H9 (cell line): ENCODE results near the gene SLC7A5. TPM values are rescaled to one million over a fixed set of nuclear protein-coding genes. Genes with fewer than 3 reads are reported as not detected.

Source experiments
- DNase-seq: peaks from one replicate; pipeline ENCODE4 v3.0.0-alpha.2; 2017
- H2AFZ ChIP-seq: one replicate; pipeline ENCODE4 v1.6.1; 2013; ENCODE audit warnings: mild to moderate bottlenecking, low read length, control low read depth, moderate library complexity
- H2AK5ac ChIP-seq: 2 replicates; pipeline ENCODE4 v1.6.1; 2013; ENCODE audit warnings: low read length, control low read depth, mixed read lengths; ENCODE audit not compliant: insufficient read length
- H2BK120ac ChIP-seq: one replicate; pipeline ENCODE4 v1.6.1; 2013; ENCODE audit warnings: low read depth, mild to moderate bottlenecking, low read length, control low read depth, inconsistent platforms; ENCODE audit not compliant: poor library complexity, severe bottlenecking
- H2BK12ac ChIP-seq: 2 replicates; pipeline ENCODE4 v1.6.1; 2013; ENCODE audit warnings: low read length, control low read depth, mixed read lengths, low read depth; ENCODE audit not compliant: insufficient read length
- H2BK15ac ChIP-seq: 2 replicates; pipeline ENCODE4 v1.6.1; 2013; ENCODE audit warnings: low read depth, low read length, control low read depth
- H2BK20ac ChIP-seq: one replicate; pipeline ENCODE4 v1.6.1; 2013; ENCODE audit warnings: low read depth, mild to moderate bottlenecking, low read length, control low read depth, inconsistent platforms; ENCODE audit not compliant: poor library complexity, severe bottlenecking
- H2BK5ac ChIP-seq: 2 replicates; pipeline ENCODE4 v1.6.1; 2013; ENCODE audit warnings: low read length, control low read depth, mixed read lengths; ENCODE audit not compliant: insufficient read length
- H3K14ac ChIP-seq: 2 replicates; pipeline ENCODE4 v1.6.1; 2013; ENCODE audit warnings: low read length, control low read depth; ENCODE audit not compliant: insufficient read depth
- H3K18ac ChIP-seq: 2 replicates; pipeline ENCODE4 v1.6.1; 2013; ENCODE audit warnings: low read depth, mild to moderate bottlenecking, mixed read lengths, low read length, control low read depth; ENCODE audit not compliant: insufficient read length
- H3K23ac ChIP-seq: 2 replicates; pipeline ENCODE4 v1.6.1; 2013; ENCODE audit warnings: low read length, control low read depth, mixed read lengths, low read depth; ENCODE audit not compliant: insufficient read length
- H3K23me2 ChIP-seq: 2 replicates; pipeline ENCODE4 v1.6.1; 2013; ENCODE audit warnings: low read depth, mild to moderate bottlenecking, mixed read lengths, low read length, control low read depth; ENCODE audit not compliant: insufficient read length, poor library complexity, severe bottlenecking
- H3K27ac ChIP-seq: 2 replicates; pipeline ENCODE4 v1.5.1; 2013; ENCODE audit warnings: low read length, control low read depth, mixed read lengths, low read depth; ENCODE audit not compliant: insufficient read length
- H3K27me3 ChIP-seq: 2 replicates; pipeline ENCODE4 v1.6.1; 2013; ENCODE audit warnings: low read length, control low read depth, inconsistent platforms; ENCODE audit not compliant: insufficient read depth
- H3K4ac ChIP-seq: 2 replicates; pipeline ENCODE4 v1.6.1; 2013; ENCODE audit warnings: low read depth, mild to moderate bottlenecking, control low read depth, inconsistent platforms, low read length, moderate library complexity
- H3K4me1 ChIP-seq: 2 replicates; pipeline ENCODE4 v1.6.1; 2013; ENCODE audit warnings: low read length, control low read depth, inconsistent platforms; ENCODE audit not compliant: insufficient read depth
- H3K4me2 ChIP-seq: 2 replicates; pipeline ENCODE4 v1.6.1; 2013; ENCODE audit warnings: low read length, control low read depth, mixed read lengths; ENCODE audit not compliant: insufficient read length, insufficient read depth
- H3K56ac ChIP-seq: 2 replicates; pipeline ENCODE4 v1.6.1; 2013; ENCODE audit warnings: low read depth, mild to moderate bottlenecking, mixed read lengths, low read length, control low read depth; ENCODE audit not compliant: insufficient read length
- H3K79me1 ChIP-seq: 2 replicates; pipeline ENCODE4 v1.6.1; 2013; ENCODE audit warnings: low read depth, mild to moderate bottlenecking, moderate library complexity, low read length, control low read depth, inconsistent platforms; ENCODE audit not compliant: insufficient read depth, poor library complexity, severe bottlenecking
- H3K79me2 ChIP-seq: 2 replicates; pipeline ENCODE4 v1.6.1; 2013; ENCODE audit warnings: low read length, control low read depth, inconsistent platforms; ENCODE audit not compliant: insufficient read depth
- H3K9ac ChIP-seq: 2 replicates; pipeline ENCODE4 v1.6.1; 2013; ENCODE audit warnings: low read length, control low read depth, mixed read lengths; ENCODE audit not compliant: insufficient read length; ENCODE audit errors: extremely low read depth
- H3K9me3 ChIP-seq: one replicate; pipeline ENCODE4 v1.6.1; 2013; ENCODE audit warnings: low read depth, low read length, inconsistent platforms; ENCODE audit not compliant: control insufficient read depth
- H3T11ph ChIP-seq: one replicate; pipeline ENCODE4 v1.6.1; 2013; ENCODE audit warnings: mild to moderate bottlenecking, low read length, control low read depth, inconsistent platforms
- H4K20me1 ChIP-seq: one replicate; pipeline ENCODE4 v1.6.1; 2013; ENCODE audit not compliant: control insufficient read depth, insufficient read length, insufficient read depth
- H4K5ac ChIP-seq: 2 replicates; pipeline ENCODE4 v1.6.1; 2013; ENCODE audit warnings: low read depth, mild to moderate bottlenecking, mixed read lengths, low read length, control low read depth; ENCODE audit not compliant: insufficient read length
- H4K8ac ChIP-seq: replicated peaks from 2 replicates; pipeline ENCODE4 v1.6.1; 2013; ENCODE audit warnings: low read length, control low read depth, mixed read lengths, low read depth; ENCODE audit not compliant: insufficient read length
- H4K91ac ChIP-seq: 2 replicates; pipeline ENCODE4 v1.6.1; 2013; ENCODE audit warnings: low read depth, mild to moderate bottlenecking, moderate library complexity, mixed read lengths, low read length, control low read depth; ENCODE audit not compliant: insufficient read length
- H3K27ac Mint-ChIP-seq, 3 experiments: 2 replicates in 2 of 3; 3 replicates in 1 of 3; pipeline ENCODE4 v1.8.0; 2020 to 2021; ENCODE audit warnings: mixed read lengths in 3 of 3, mild to moderate bottlenecking in 1 of 3, moderate library complexity in 1 of 3
- H3K27me3 Mint-ChIP-seq: 2 replicates; pipeline ENCODE4 v1.8.0; 2021; ENCODE audit warnings: low read depth, mild to moderate bottlenecking, moderate library complexity, mixed read lengths
- H3K36me3 Mint-ChIP-seq, 3 experiments: 2 replicates in 2 of 3; 3 replicates in 1 of 3; pipeline ENCODE4 v1.8.0; 2020 to 2021; ENCODE audit warnings: low read depth in 3 of 3, mixed read lengths in 3 of 3; ENCODE audit not compliant: insufficient read depth in 1 of 3
- H3K4me1 Mint-ChIP-seq, 2 experiments: 2 replicates each; pipeline ENCODE4 v1.8.0; 2020; ENCODE audit warnings: mixed read lengths in 2 of 2
- H3K4me3 Mint-ChIP-seq, 2 experiments: 2 replicates in 1 of 2; 3 replicates in 1 of 2; pipeline ENCODE4 v1.8.0; 2020 to 2021; ENCODE audit warnings: mild to moderate bottlenecking in 2 of 2, mixed read lengths in 2 of 2, moderate library complexity in 1 of 2
- H3K9me3 Mint-ChIP-seq, 2 experiments: 2 replicates in 1 of 2; 3 replicates in 1 of 2; pipeline ENCODE4 v1.8.0; 2020; ENCODE audit warnings: mild to moderate bottlenecking in 2 of 2, mixed read lengths in 2 of 2, moderate library complexity in 1 of 2
- WGBS: extraction: QIAGEN DNeasy Blood & Tissue Kit; methylation state at CpG from one replicate; pipeline ENCODE4 v1.1.7; 2013; ENCODE audit warnings: missing lambda C conversion rate, low lambda C conversion rate, mixed read lengths; ENCODE audit not compliant: insufficient read length; ENCODE audit errors: extremely low coverage; 5-methylcytosine and 5-hydroxymethylcytosine counted together
- total RNA-seq: library from RNA; stranded (reverse); gene quantifications from 2 replicates; pipeline ENCODE4 v1.2.1, GENCODE V29; 2021
- TF ChIP-seq, protein P1 (sequence below): fragments of 200-600 bp; sonication (generic); conservative IDR thresholded peaks from 3 replicates; pipeline ENCODE4 v1.8.0; 2021; ENCODE audit warnings: antibody characterized with exemption, mild to moderate bottlenecking

The SLC7A5 gene
- total RNA-seq, 1 experiment from 2014 or later, result 217 TPM

DNA sequence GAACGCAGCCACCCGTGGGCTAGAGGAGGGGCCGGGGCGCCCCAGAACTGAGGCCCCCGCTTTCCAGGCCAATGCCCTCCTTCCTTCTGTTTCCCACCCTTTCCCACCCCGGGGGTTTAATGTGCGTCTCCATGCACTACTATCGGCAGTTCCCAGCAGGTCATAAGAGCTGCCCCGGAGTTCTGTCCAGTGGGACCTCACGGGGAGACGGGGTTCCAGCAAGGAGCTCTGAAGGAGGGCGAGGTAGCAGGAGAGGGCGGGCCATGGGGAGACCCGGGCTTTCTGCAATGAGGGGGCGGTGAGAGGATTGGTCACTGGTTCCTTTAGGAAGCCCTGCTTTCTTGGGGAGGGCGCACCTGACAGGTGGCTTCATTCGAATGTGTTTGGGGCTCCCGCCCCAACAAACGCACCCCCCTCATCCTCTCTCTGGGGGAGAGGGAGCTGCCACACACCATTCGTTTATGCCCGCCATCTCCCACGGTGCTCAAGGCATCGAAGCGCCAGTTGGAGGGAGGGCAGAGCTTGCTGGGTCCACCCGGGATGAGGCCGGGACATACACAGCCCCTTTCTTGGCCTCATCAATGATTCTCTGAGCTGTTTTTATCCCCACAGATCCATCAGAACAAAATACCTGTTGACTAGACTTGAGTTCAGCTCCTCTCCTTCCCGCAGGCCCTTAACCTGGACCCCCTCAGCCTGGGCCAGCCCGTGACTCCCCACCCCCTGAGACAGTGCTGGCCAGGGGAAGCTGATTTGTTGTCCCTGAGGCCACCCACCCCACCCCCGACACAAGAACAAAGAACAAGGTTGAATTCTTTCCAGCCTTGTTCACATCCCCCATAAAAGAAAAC, 44.1 kb downstream of the SLC7A5 start:
- DNase-seq, result no peak
- no peak overlapping the region for H3K23ac ChIP-seq
- H3K9me3 ChIP-seq, result no peaks in the 10 kb centered on the region
- peaks cover 3% of the 10 kb centered on the region for H3K4me1 ChIP-seq
- H3K14ac ChIP-seq, result no peak overlapping the region; the same call in 1 of the 2 replicates
- H2BK20ac ChIP-seq, result no peak overlapping the region
- H3T11ph ChIP-seq, result no peak overlapping the region
- no peak overlapping the region for H2BK120ac ChIP-seq
- no CpG with 5 or more reads among the region's 29 CpGs for WGBS
- Mint-ChIP-seq H3K9me3 (no peaks in the 10 kb centered on the region; a peak in 1 of 5 replicates), H3K4me3 (peak overlapping the region in 1 of 2 experiments; percentile 56; a peak in 1 of 5 replicates), H3K27me3 (peaks cover 6% of the 10 kb centered on the region; the same call in 1 of the 2 replicates), H3K4me1 (peaks cover 69 to 84% of the 10 kb centered on the region in 2 experiments), H3K36me3 (peaks cover 3 to 8% (median 7%) of the 10 kb centered on the region in 3 experiments; a peak in 5 of 7 replicates), H3K27ac (peak overlapping the region; percentile 65 to 89 (median 79); a peak in 5 of 7 replicates)
- H2AFZ ChIP-seq, result no peak overlapping the region
- H4K5ac ChIP-seq, result no peak overlapping the region
- no peak overlapping the region for H3K4ac ChIP-seq
- H3K27ac ChIP-seq, result no peak overlapping the region
- H2BK12ac ChIP-seq, result no peak overlapping the region
- no peak overlapping the region for H2BK15ac ChIP-seq
- no peak overlapping the region for H3K18ac ChIP-seq
- H3K79me2 ChIP-seq, result no peaks in the 10 kb centered on the region
- H4K91ac ChIP-seq, result no peak overlapping the region
- H3K4me2 ChIP-seq, result no peak overlapping the region
- no peak overlapping the region for H3K56ac ChIP-seq
- no peaks in the 10 kb centered on the region for H3K27me3 ChIP-seq
- no peak overlapping the region for H4K8ac ChIP-seq
- H2BK5ac ChIP-seq, result no peak overlapping the region
- no peaks in the 10 kb centered on the region for H3K79me1 ChIP-seq
- no peaks in the 10 kb centered on the region for H4K20me1 ChIP-seq
- TF ChIP-seq, protein P1, sequence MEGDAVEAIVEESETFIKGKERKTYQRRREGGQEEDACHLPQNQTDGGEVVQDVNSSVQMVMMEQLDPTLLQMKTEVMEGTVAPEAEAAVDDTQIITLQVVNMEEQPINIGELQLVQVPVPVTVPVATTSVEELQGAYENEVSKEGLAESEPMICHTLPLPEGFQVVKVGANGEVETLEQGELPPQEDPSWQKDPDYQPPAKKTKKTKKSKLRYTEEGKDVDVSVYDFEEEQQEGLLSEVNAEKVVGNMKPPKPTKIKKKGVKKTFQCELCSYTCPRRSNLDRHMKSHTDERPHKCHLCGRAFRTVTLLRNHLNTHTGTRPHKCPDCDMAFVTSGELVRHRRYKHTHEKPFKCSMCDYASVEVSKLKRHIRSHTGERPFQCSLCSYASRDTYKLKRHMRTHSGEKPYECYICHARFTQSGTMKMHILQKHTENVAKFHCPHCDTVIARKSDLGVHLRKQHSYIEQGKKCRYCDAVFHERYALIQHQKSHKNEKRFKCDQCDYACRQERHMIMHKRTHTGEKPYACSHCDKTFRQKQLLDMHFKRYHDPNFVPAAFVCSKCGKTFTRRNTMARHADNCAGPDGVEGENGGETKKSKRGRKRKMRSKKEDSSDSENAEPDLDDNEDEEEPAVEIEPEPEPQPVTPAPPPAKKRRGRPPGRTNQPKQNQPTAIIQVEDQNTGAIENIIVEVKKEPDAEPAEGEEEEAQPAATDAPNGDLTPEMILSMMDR, result no peak
- no peak overlapping the region for H2AK5ac ChIP-seq
- H3K23me2 ChIP-seq, result no peaks in the 10 kb centered on the region
- no peak overlapping the region for H3K9ac ChIP-seq
